Liver (tissue), 9 donors: ENCODE data around the gene KRT4. TPM values are rescaled to one million over a fixed set of nuclear protein-coding genes. Genes with fewer than 3 reads are reported as not detected.

Source experiments
- DNase-seq: peaks from one replicate; pipeline ENCODE4 v3.0.0-alpha.2; 2017; ENCODE audit warnings: low spot score
- H3K27ac ChIP-seq, 2 donors: one replicate each; pipeline ENCODE4 v1.7.0; 2013; ENCODE audit warnings: inconsistent platforms in 2 of 2, low read length in 2 of 2, control low read depth in 1 of 2, low read depth in 1 of 2, mild to moderate bottlenecking in 1 of 2
- H3K27me3 ChIP-seq, 4 donors: one replicate each; pipeline versions ENCODE4 v1.6.1 to v1.7.0; 2013; ENCODE audit warnings: low read length in 3 of 4, inconsistent platforms in 1 of 4, mild to moderate bottlenecking in 1 of 4, moderate library complexity in 1 of 4; ENCODE audit not compliant: control insufficient read depth in 4 of 4, insufficient read depth in 4 of 4
- H3K36me3 ChIP-seq, 4 donors: one replicate each; pipeline versions ENCODE4 v1.6.1 to v1.7.0; 2013; ENCODE audit warnings: low read length in 3 of 4, mild to moderate bottlenecking in 3 of 4, low read depth in 1 of 4, moderate library complexity in 1 of 4; ENCODE audit not compliant: control insufficient read depth in 4 of 4, insufficient read depth in 3 of 4
- H3K4me1 ChIP-seq, 4 donors: one replicate each; pipeline versions ENCODE4 v1.6.1 to v1.7.0; 2013; ENCODE audit warnings: low read length in 3 of 4, mild to moderate bottlenecking in 3 of 4, moderate library complexity in 1 of 4; ENCODE audit not compliant: control insufficient read depth in 4 of 4, insufficient read depth in 4 of 4
- H3K4me3 ChIP-seq, 3 donors: one replicate each; pipeline versions ENCODE4 v1.6.1 to v1.7.0; 2013; ENCODE audit warnings: low read length in 3 of 3, control low read depth in 1 of 3, low read depth in 1 of 3, mild to moderate bottlenecking in 1 of 3
- H3K9ac ChIP-seq, 2 donors: one replicate each; pipeline ENCODE4 v1.7.0; 2013; ENCODE audit warnings: low read length in 2 of 2, mild to moderate bottlenecking in 2 of 2, moderate library complexity in 2 of 2, control low read depth in 1 of 2, low read depth in 1 of 2
- H3K9me3 ChIP-seq, 4 donors: one replicate each; pipeline versions ENCODE4 v1.6.1 to v1.7.0; 2013; ENCODE audit warnings: low read length in 3 of 4; ENCODE audit not compliant: control insufficient read depth in 4 of 4
- EGR1 ChIP-seq, 2 donors: IDR thresholded peaks; 2 replicates each; pipeline ENCODE4 v1.6.1; 2016 to 2018; ENCODE audit warnings: antibody characterized with exemption in 2 of 2, low read depth in 2 of 2
- FOXA1 ChIP-seq: IDR thresholded peaks from 2 replicates; pipeline ENCODE4 v1.6.1; 2016; ENCODE audit warnings: antibody characterized with exemption
- FOXA2 ChIP-seq: IDR thresholded peaks from 2 replicates; pipeline ENCODE4 v1.6.1; 2016; ENCODE audit warnings: antibody characterized with exemption
- GABPA ChIP-seq, 2 donors: IDR thresholded peaks in 1 of 2; conservative IDR thresholded peaks in 1 of 2; 2 replicates each; pipeline ENCODE4 v1.6.1; 2016; ENCODE audit warnings: antibody characterized with exemption in 2 of 2, mild to moderate bottlenecking in 1 of 2, moderate library complexity in 1 of 2
- HNF4A ChIP-seq, 2 donors: conservative IDR thresholded peaks; 2 replicates each; pipeline ENCODE4 v1.6.1; 2016; ENCODE audit warnings: antibody characterized with exemption in 2 of 2, mild to moderate bottlenecking in 2 of 2
- HNF4G ChIP-seq: IDR thresholded peaks from 2 replicates; pipeline ENCODE4 v1.6.1; 2016; ENCODE audit warnings: antibody characterized with exemption
- JUND ChIP-seq, 2 donors: IDR thresholded peaks; 2 replicates each; pipeline ENCODE4 v1.6.1; 2016; ENCODE audit warnings: antibody characterized with exemption in 2 of 2
- NR2F2 ChIP-seq: IDR thresholded peaks from 2 replicates; pipeline ENCODE4 v1.6.1; 2016; ENCODE audit warnings: antibody characterized with exemption
- RAD21 ChIP-seq, 2 donors: IDR thresholded peaks; 2 replicates each; pipeline ENCODE4 v1.6.1; 2016; ENCODE audit warnings: antibody characterized with exemption in 2 of 2, mild to moderate bottlenecking in 2 of 2
- RXRA ChIP-seq, 2 donors: IDR thresholded peaks; 2 replicates each; pipeline ENCODE4 v1.6.1; 2017 to 2018; ENCODE audit warnings: antibody characterized with exemption in 2 of 2, mild to moderate bottlenecking in 1 of 2
- SP1 ChIP-seq: IDR thresholded peaks from 2 replicates; pipeline ENCODE4 v1.6.1; 2018; ENCODE audit warnings: antibody characterized with exemption, mild to moderate bottlenecking
- TAF1 ChIP-seq: conservative IDR thresholded peaks from 2 replicates; pipeline ENCODE4 v1.6.1; 2016; ENCODE audit warnings: antibody characterized with exemption, mild to moderate bottlenecking
- YY1 ChIP-seq: IDR thresholded peaks from 2 replicates; pipeline ENCODE4 v1.6.1; 2016; ENCODE audit warnings: antibody characterized with exemption, mild to moderate bottlenecking
- WGBS: extraction: QIAGEN DNeasy Blood & Tissue Kit; methylation state at CpG from one replicate; pipeline ENCODE4 v1.1.7; 2013; 5-methylcytosine and 5-hydroxymethylcytosine counted together
- polyA plus RNA-seq, 2 donors: library from polyadenylated mRNA; stranded (reverse) in 1 of 2; unstranded in 1 of 2; fragments of 200-250 nt in 1 of 2; fragments of >200 nt in 1 of 2; fragmentation: Nextera tagmentation in 1 of 2; extraction: Ambion mirVana in 1 of 2; gene quantifications; one replicate each; pipeline versions ENCODE4 v1.2.1 to v1.2.3, GENCODE V29; 2013 to 2015
- total RNA-seq, 2 donors: library from RNA; depleted of rRNA; stranded (reverse); fragments of >200 nt; gene quantifications; one replicate each; pipeline ENCODE4 v1.2.3, GENCODE V29; 2014
- TF ChIP-seq, protein P1 (sequence below): fragments of 150-350 bp; IDR thresholded peaks from 2 replicates; pipeline ENCODE4 v1.5.1; 2017; ENCODE audit warnings: improper control_type of control experiment, low read depth, low read length; ENCODE audit not compliant: missing input control
- TF ChIP-seq, protein P2 (sequence below): IDR thresholded peaks from 2 replicates; pipeline ENCODE4 v1.6.1; 2016; ENCODE audit warnings: antibody characterized with exemption
- TF ChIP-seq, protein P3 (sequence below): IDR thresholded peaks from 2 replicates; pipeline ENCODE4 v1.6.1; 2016; ENCODE audit warnings: antibody characterized with exemption
- TF ChIP-seq, protein P4 (sequence below): IDR thresholded peaks from 2 replicates; pipeline ENCODE4 v1.6.1; 2016; ENCODE audit warnings: antibody characterized with exemption
- TF ChIP-seq, protein P5 (sequence below): IDR thresholded peaks from 2 replicates; pipeline ENCODE4 v1.6.1; 2016; ENCODE audit warnings: antibody characterized with exemption, mild to moderate bottlenecking
- donor health status: healthy.
- donor health status: healthy.
- donor health status: healthy.
- donor health status: healthy.
- donor health status: healthy.

Gene KRT4
- total and polyA plus RNA-seq, 4 donors: 0.05 to 0.23 TPM; not detected in 2

DNA sequence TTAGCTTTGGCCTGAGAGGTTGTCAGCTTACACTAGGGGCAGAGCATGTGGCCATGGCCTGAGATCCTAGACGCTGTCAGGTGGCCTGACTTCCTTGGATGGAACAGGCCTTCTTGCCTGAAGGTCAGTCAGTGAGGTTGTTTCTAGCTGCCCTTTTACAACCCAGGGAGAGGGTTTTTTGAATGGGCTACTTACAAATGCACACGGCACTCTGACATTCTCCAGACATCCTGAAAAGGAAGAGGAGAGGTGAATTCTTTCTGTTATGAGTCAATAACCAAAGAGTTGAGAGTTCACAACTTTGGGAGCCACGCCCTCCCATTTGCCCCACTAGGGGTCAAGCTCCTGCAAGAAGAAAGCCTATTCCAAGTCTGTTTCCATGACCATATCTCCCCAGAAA is 44.6 kb downstream of the KRT4 start:
- H3K27me3 ChIP-seq: peaks cover 0 to 7% (median 0%) of the 10 kb centered on the region in 4 donors
- no peaks in the 10 kb centered on the region for H3K4me1 ChIP-seq
- DNase-seq: no peak
- H3K27ac ChIP-seq: no peak overlapping the region
- 59% methylated on average over 3 of the region's 3 CpGs for WGBS
- no peaks in the 10 kb centered on the region for H3K36me3 ChIP-seq
- TF ChIP-seq RXRA (IDR thresholded peaks at IDR 0.05) (no peak), FOXA1 (no peak), FOXA2 (no peak), HNF4G (no peak), RAD21 (IDR thresholded peaks at IDR 0.05) (no peak), SP1 (no peak)
- TF ChIP-seq, protein P1, sequence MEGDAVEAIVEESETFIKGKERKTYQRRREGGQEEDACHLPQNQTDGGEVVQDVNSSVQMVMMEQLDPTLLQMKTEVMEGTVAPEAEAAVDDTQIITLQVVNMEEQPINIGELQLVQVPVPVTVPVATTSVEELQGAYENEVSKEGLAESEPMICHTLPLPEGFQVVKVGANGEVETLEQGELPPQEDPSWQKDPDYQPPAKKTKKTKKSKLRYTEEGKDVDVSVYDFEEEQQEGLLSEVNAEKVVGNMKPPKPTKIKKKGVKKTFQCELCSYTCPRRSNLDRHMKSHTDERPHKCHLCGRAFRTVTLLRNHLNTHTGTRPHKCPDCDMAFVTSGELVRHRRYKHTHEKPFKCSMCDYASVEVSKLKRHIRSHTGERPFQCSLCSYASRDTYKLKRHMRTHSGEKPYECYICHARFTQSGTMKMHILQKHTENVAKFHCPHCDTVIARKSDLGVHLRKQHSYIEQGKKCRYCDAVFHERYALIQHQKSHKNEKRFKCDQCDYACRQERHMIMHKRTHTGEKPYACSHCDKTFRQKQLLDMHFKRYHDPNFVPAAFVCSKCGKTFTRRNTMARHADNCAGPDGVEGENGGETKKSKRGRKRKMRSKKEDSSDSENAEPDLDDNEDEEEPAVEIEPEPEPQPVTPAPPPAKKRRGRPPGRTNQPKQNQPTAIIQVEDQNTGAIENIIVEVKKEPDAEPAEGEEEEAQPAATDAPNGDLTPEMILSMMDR: no peak
- H3K9ac ChIP-seq: no peak overlapping the region
- no peaks in the 10 kb centered on the region for H3K9me3 ChIP-seq
- H3K4me3 ChIP-seq: no peak overlapping the region

DNA sequence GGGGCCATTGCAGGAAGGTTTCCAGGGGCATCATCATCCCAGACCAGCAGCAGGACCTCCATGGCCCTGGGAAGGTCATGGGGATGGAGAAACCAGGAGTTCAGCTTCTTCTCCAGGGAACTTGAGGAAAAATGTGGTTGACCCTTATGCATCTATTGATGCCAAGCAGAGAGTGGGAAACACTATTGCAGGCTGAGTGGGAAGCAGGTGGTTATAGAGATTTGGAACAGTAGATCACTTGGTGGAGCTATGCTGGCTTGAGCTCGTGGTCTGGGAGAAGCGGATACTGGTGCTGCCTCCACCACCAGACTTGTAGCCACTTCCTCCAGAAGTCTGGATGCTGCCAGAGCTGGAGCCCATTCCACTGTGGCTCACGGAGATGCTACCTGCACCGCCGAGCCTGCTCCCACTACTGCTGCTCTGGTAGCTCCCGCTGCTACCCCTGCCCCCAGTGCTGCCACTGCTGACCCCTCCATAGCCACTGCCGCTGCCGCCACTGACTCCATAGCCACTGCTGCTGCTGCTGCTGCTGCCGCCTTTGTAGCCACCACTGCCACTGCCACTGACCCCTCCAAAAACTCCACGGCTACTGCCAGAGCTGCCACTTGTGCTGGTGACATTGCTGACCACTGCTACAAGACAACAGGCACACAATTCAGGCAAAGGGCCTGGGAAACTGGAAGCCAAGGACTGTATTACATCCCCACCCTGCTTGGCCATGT is 45.3 kb downstream of the KRT4 start:
- Histone ChIP-seq H3K9me3 (no peaks in the 10 kb centered on the region), H3K9ac (no peak overlapping the region), H3K36me3 (no peaks in the 10 kb centered on the region), H3K27ac (no peak overlapping the region), H3K27me3 (peaks cover 0 to 7% (median 0%) of the 10 kb centered on the region in 4 donors), H3K4me1 (no peaks in the 10 kb centered on the region), H3K4me3 (no peak overlapping the region)
- 81% methylated on average over 10 of the region's 10 CpGs for WGBS
- DNase-seq: no peak
- TF ChIP-seq FOXA2 (no peak), GABPA (IDR thresholded peaks at IDR 0.05 in 1 of 2, conservative IDR thresholded peaks at IDR 0.05 in 1 of 2) (no peak), YY1 (no peak), RAD21 (IDR thresholded peaks at IDR 0.05) (no peak), RXRA (IDR thresholded peaks at IDR 0.05) (no peak), HNF4G (no peak), TAF1 (no peak), EGR1 (IDR thresholded peaks at IDR 0.05; ENCODE audit: low read depth in 2 of 2) (no peak), HNF4A (conservative IDR thresholded peaks at IDR 0.05) (no peak), NR2F2 (no peak), JUND (IDR thresholded peaks at IDR 0.05) (no peak), SP1 (no peak), FOXA1 (no peak)
- TF ChIP-seq, protein P2, sequence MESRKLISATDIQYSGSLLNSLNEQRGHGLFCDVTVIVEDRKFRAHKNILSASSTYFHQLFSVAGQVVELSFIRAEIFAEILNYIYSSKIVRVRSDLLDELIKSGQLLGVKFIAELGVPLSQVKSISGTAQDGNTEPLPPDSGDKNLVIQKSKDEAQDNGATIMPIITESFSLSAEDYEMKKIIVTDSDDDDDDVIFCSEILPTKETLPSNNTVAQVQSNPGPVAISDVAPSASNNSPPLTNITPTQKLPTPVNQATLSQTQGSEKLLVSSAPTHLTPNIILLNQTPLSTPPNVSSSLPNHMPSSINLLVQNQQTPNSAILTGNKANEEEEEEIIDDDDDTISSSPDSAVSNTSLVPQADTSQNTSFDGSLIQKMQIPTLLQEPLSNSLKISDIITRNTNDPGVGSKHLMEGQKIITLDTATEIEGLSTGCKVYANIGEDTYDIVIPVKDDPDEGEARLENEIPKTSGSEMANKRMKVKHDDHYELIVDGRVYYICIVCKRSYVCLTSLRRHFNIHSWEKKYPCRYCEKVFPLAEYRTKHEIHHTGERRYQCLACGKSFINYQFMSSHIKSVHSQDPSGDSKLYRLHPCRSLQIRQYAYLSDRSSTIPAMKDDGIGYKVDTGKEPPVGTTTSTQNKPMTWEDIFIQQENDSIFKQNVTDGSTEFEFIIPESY: no peak
- TF ChIP-seq, protein P3, sequence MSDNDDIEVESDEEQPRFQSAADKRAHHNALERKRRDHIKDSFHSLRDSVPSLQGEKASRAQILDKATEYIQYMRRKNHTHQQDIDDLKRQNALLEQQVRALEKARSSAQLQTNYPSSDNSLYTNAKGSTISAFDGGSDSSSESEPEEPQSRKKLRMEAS: no peak
- TF ChIP-seq, protein P1: no peak
- TF ChIP-seq, protein P4, sequence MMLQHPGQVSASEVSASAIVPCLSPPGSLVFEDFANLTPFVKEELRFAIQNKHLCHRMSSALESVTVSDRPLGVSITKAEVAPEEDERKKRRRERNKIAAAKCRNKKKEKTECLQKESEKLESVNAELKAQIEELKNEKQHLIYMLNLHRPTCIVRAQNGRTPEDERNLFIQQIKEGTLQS: no peak
- TF ChIP-seq, protein P5, sequence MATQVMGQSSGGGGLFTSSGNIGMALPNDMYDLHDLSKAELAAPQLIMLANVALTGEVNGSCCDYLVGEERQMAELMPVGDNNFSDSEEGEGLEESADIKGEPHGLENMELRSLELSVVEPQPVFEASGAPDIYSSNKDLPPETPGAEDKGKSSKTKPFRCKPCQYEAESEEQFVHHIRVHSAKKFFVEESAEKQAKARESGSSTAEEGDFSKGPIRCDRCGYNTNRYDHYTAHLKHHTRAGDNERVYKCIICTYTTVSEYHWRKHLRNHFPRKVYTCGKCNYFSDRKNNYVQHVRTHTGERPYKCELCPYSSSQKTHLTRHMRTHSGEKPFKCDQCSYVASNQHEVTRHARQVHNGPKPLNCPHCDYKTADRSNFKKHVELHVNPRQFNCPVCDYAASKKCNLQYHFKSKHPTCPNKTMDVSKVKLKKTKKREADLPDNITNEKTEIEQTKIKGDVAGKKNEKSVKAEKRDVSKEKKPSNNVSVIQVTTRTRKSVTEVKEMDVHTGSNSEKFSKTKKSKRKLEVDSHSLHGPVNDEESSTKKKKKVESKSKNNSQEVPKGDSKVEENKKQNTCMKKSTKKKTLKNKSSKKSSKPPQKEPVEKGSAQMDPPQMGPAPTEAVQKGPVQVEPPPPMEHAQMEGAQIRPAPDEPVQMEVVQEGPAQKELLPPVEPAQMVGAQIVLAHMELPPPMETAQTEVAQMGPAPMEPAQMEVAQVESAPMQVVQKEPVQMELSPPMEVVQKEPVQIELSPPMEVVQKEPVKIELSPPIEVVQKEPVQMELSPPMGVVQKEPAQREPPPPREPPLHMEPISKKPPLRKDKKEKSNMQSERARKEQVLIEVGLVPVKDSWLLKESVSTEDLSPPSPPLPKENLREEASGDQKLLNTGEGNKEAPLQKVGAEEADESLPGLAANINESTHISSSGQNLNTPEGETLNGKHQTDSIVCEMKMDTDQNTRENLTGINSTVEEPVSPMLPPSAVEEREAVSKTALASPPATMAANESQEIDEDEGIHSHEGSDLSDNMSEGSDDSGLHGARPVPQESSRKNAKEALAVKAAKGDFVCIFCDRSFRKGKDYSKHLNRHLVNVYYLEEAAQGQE: no peak
